KMS-11 (cell line): ENCODE data around the gene AOPEP.

ENCODE experiments used
- H2AFZ ChIP-seq: fragments of 200-600 bp; sonication (generic); 2 replicates; pipeline ENCODE4 v1.6.1; 2016; ENCODE audit warnings: antibody characterized with exemption, mixed run types, low read depth
- H3K27ac ChIP-seq: fragments of 200-600 bp; sonication (generic); 2 replicates; pipeline ENCODE4 v1.6.1; 2016; ENCODE audit warnings: mild to moderate bottlenecking, mixed run types
- H3K27me3 ChIP-seq: fragments of 200-600 bp; sonication (generic); 2 replicates; pipeline ENCODE4 v1.6.1; 2017; ENCODE audit warnings: mild to moderate bottlenecking, low read depth, mixed run types, moderate library complexity; ENCODE audit not compliant: insufficient read depth
- H3K36me3 ChIP-seq: fragments of 200-600 bp; sonication (generic); 2 replicates; pipeline ENCODE4 v1.6.1; 2017; ENCODE audit warnings: mild to moderate bottlenecking, mixed run types; ENCODE audit not compliant: insufficient read depth
- H3K4me1 ChIP-seq: fragments of 200-600 bp; sonication (generic); 2 replicates; pipeline ENCODE4 v1.6.1; 2016; ENCODE audit warnings: mild to moderate bottlenecking, low read depth, mixed run types; ENCODE audit not compliant: poor library complexity, severe bottlenecking
- H3K4me2 ChIP-seq: fragments of 200-600 bp; sonication (generic); 2 replicates; pipeline ENCODE4 v1.7.0; 2016; ENCODE audit warnings: mild to moderate bottlenecking, mixed run types
- H3K4me3 ChIP-seq: fragments of 200-600 bp; sonication (generic); IDR thresholded peaks from 2 replicates; pipeline ENCODE4 v1.6.1; 2017; ENCODE audit warnings: low read depth, low read length, mixed read lengths; ENCODE audit not compliant: insufficient read depth
- H3K79me2 ChIP-seq: fragments of 200-600 bp; sonication (generic); 2 replicates; pipeline ENCODE4 v1.6.1; 2016; ENCODE audit warnings: low read depth, mixed run types; ENCODE audit not compliant: insufficient read depth
- H3K9ac ChIP-seq: fragments of 200-600 bp; sonication (generic); 2 replicates; pipeline ENCODE4 v1.6.1; 2016; ENCODE audit warnings: mild to moderate bottlenecking, mixed run types
- H4K20me1 ChIP-seq: fragments of 200-600 bp; sonication (generic); 2 replicates; pipeline ENCODE4 v1.6.1; 2016; ENCODE audit warnings: mild to moderate bottlenecking, mixed run types; ENCODE audit not compliant: insufficient read depth
- TF ChIP-seq, protein P1 (sequence below): fragments of 200-600 bp; sonication (generic); conservative IDR thresholded peaks from 2 replicates; pipeline ENCODE4 v1.6.1; 2017; ENCODE audit warnings: low read depth, mild to moderate bottlenecking, antibody characterized with exemption, low read length, moderate library complexity, mixed read lengths

AOPEP gene

DNA sequence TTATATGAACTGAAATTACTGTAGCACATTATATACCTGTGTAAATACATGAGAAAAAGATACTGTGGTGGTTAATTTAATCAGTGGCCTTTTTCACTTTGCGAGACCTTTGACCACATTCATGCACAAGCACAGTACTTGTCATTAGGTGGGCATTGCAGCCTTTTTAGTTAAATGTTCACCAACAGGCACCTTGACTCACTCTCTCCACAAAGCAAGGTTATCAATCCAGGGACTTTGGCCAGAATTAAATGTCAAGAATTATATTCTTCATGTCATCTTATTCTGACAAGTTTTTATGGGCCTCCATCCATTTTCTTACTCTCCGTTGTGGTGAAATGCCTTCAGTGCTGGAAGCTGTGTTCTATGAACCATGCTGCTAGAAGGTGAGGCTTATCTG, 72.2 kb downstream of the AOPEP start:
- Histone ChIP-seq H3K9ac (no peak overlapping the region), H3K27me3 (no peaks in the 10 kb centered on the region), H3K27ac (no peak overlapping the region), H3K79me2 (no peaks in the 10 kb centered on the region), H3K36me3 (no peaks in the 10 kb centered on the region), H3K4me2 (no peak overlapping the region), H4K20me1 (no peaks in the 10 kb centered on the region), H3K4me1 (peaks cover 4% of the 10 kb centered on the region), H3K4me3 (no peak overlapping the region), H2AFZ (no peak overlapping the region)
- TF ChIP-seq, protein P1, sequence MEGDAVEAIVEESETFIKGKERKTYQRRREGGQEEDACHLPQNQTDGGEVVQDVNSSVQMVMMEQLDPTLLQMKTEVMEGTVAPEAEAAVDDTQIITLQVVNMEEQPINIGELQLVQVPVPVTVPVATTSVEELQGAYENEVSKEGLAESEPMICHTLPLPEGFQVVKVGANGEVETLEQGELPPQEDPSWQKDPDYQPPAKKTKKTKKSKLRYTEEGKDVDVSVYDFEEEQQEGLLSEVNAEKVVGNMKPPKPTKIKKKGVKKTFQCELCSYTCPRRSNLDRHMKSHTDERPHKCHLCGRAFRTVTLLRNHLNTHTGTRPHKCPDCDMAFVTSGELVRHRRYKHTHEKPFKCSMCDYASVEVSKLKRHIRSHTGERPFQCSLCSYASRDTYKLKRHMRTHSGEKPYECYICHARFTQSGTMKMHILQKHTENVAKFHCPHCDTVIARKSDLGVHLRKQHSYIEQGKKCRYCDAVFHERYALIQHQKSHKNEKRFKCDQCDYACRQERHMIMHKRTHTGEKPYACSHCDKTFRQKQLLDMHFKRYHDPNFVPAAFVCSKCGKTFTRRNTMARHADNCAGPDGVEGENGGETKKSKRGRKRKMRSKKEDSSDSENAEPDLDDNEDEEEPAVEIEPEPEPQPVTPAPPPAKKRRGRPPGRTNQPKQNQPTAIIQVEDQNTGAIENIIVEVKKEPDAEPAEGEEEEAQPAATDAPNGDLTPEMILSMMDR: no peak

DNA sequence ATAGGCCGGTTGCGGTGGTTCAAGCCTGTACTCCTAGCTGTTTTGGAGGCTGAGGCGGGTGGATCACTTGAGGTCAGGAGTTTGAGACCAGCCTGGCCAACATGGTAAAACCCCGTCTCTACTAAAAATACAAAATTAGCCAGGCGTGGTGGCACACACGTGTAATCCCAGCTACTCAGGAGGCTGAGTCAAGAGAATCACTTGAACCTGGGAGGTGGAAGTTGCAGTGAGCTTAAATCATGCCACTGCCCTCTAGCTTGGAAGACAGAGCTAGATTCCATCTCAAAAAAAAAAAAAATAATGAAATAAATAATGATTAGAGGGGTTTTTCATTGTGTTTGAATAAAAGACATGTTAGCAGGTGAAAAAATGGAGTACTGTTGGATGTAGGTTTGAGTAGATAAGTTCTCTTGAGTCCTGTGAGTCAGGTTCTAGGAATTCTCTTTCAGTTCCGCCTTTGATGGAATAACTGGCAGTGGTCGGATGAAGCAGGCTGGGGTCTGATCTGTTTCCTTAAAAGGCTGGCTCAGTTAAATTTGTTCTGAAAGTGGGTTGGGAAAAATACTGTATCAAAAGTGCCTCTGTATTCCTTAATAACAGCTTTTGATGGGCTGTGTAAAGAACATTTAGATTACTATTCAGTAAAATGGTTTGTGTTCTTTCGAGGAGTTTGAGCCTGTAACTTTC, 73.2 kb downstream of the AOPEP start:
- Histone ChIP-seq H3K4me1 (peaks cover 4% of the 10 kb centered on the region), H3K27me3 (no peaks in the 10 kb centered on the region), H3K36me3 (no peaks in the 10 kb centered on the region), H3K4me2 (no peak overlapping the region), H2AFZ (no peak overlapping the region), H3K4me3 (no peak overlapping the region), H4K20me1 (no peaks in the 10 kb centered on the region), H3K27ac (no peak overlapping the region), H3K79me2 (no peaks in the 10 kb centered on the region), H3K9ac (no peak overlapping the region)
- TF ChIP-seq, protein P1: no peak

- Histone ChIP-seq H3K27ac (no peak overlapping the region), H3K27me3 (no peaks in the 10 kb centered on the region), H3K9ac (no peak overlapping the region), H3K4me2 (no peak overlapping the region), H4K20me1 (no peaks in the 10 kb centered on the region), H3K4me3 (no peak overlapping the region), H2AFZ (no peak overlapping the region), H3K79me2 (no peaks in the 10 kb centered on the region), H3K4me1 (peaks cover 4% of the 10 kb centered on the region), H3K36me3 (no peaks in the 10 kb centered on the region)
- TF ChIP-seq, protein P1: no peak
Observed at GRCh38 chr9:94800424-94801117, 74.1 kb downstream of the AOPEP start.

DNA sequence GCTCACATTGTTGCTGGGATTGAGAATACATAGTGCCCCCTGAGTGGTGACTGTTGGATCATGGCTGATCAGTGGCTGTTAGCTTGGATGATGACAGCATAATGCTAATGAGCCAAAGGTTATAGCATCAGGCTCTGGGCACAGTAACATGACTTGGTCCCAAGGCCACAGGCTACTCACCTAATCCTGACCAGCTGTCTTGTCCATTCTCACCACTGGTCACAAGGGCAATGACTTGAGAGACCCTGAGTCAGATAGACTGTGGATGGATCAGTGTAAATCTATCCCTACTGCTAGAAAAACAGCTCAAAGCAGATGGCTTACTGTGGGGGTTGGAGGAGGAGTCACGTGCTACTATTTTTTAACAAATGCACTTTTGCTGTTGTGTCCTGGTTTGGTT, 74.7 kb downstream of the AOPEP start:
- no peak overlapping the region for H2AFZ ChIP-seq
- TF ChIP-seq, protein P1: no peak
- H4K20me1 ChIP-seq: no peaks in the 10 kb centered on the region
- no peaks in the 10 kb centered on the region for H3K27me3 ChIP-seq
- no peak overlapping the region for H3K4me3 ChIP-seq
- no peaks in the 10 kb centered on the region for H3K36me3 ChIP-seq
- no peak overlapping the region for H3K27ac ChIP-seq
- peaks cover 4% of the 10 kb centered on the region for H3K4me1 ChIP-seq
- no peaks in the 10 kb centered on the region for H3K79me2 ChIP-seq
- H3K9ac ChIP-seq: no peak overlapping the region
- no peak overlapping the region for H3K4me2 ChIP-seq
